GM19372 (cell line): ENCODE data around the gene MAP1LC3B2.

ENCODE experiments used
- ATAC-seq: cut with Tn5 transposase; IDR thresholded peaks from one replicate; pipeline ENCODE4 v1.9.1; 2021; ENCODE audit warnings: mild to moderate bottlenecking, low read depth, moderate library complexity; ENCODE audit not compliant: unreplicated experiment

The MAP1LC3B2 gene

DNA sequence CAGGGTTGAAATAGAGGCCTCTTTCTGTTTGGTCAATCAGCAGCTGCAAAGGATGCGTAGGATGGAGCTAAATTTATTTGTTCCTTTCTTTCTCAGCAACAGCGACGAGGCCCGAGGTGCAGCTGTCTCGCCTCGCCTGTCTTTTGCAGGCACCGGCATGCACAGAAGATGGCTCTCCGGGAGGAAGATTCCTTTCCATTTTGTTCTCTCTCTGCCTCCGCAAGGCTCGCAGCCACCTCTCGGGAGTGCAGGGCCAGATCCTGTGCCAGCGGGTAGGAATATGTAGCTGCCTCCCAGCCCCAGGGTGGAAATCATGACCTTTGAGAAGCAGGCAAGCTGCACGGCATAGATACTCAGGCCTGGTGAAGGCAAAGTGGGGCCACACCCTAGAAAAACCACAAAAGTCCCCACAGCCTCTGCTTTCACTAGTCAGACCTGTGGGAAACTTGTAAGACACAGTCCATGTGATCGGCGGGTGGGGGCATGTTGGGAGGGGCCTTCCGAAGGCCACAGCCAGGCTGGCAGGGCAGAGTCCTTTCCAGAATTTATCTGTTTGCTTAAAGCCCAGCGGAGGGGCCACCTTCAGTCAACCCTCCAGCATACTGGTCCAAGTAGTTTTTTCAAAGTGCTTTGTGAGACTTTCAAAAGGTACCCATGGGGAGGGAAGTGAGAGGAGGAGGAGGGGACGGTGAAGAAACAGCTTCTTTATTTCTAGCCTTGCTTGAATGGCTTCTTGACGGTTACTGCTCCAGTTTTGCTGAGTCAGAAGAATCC is at the start of gene MAP1LC3B2:
Gene MAP1LC3B2, plus strand, starts transcription at position 220 of the 774 bp plus-strand sequence. CDS start 16,562 bp downstream, outside the sequence.
- ATAC-seq = peak; percentile 73

GRCh38 chr12:116513944-116514343 is 45.2 kb upstream of the MAP1LC3B2 start:
- ATAC-seq = no peak

GRCh38 chr12:116515684-116516083 is 43.5 kb upstream of the MAP1LC3B2 start:
- ATAC-seq = no peak

- no peak for ATAC-seq
These were observed 42.5 kb upstream of the MAP1LC3B2 start for GRCh38 chr12:116516657-116517056.

- ATAC-seq = no peak
These were observed 41.6 kb upstream of the MAP1LC3B2 start for GRCh38 chr12:116517431-116518045.

DNA sequence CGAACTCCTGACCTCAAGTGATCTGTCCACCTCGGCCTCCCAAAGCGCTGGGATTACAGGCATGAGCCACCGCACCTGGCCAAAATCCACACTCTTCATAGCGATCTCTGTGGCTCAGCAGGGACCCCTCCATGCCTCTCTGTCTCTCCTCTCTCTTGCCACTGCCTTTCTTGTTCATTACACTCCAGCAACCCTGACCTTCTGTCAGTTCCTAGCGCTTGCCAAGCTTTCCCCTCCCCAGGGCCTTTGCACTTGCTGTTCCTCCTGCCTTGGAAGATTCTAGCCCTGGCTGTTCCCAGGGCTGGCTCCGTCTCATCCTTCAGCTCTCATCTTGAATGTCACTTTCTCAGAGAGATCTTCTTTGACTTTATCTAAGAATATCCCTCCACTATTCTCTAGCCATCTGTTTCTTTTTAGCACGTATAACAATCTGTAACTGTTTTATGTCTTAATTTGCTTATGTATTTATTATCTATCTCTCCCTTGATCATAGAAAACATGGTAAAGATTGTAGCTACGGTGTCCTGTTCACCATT is 38.9 kb upstream of the MAP1LC3B2 start:
- ATAC-seq = no peak

DNA sequence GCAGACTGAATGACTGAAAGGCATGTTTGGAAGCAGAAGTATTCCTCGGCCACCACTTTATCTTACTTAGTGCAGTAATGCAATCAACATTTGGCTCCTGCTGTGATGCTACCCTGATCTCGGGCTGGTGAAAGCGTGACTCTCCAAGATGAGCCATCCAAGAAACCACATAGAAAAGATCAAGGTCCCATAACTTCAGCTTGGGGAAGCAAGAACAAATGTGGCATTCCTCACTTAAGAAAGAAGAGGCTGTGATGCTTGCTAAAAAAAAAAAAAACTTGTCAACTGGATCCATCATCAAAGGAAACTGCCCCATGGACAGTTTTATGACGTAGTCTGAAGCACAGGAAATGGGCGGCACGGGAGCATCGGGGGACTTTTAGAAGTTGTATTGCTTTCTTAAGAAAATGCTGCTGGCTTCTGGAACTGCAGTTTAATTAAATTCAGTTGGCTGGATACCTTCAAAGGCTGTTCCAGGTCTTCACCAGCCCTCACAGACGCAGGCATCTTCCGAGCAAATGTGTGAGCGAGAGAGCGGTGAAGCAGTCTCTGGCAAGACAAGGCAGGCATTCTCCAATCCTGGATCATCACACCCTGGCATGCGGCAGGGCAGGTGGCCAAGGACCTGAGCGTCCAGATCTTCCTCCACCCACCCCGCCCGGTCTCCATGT is 38.2 kb upstream of the MAP1LC3B2 start:
- ATAC-seq = no peak

DNA sequence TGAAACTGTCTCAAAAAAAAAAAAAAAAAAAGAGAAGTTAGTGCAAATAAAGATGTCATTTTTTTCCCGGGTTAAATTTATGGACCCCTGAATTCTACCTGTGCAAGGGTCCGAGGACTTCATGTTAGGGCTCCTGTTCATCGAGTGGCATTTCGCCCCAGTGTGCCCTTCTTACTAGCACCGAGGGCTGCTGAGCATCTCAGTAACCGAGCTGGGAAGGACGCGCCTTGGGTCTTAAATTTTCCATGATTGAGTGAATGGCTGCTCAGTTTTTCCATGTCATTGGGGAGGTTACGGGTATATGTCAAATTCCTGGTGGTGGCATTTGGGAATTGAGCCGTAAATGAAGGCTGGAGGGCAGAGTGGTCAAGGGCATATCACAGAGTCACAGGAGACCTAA is 34.9 kb upstream of the MAP1LC3B2 start:
- no peak for ATAC-seq

DNA sequence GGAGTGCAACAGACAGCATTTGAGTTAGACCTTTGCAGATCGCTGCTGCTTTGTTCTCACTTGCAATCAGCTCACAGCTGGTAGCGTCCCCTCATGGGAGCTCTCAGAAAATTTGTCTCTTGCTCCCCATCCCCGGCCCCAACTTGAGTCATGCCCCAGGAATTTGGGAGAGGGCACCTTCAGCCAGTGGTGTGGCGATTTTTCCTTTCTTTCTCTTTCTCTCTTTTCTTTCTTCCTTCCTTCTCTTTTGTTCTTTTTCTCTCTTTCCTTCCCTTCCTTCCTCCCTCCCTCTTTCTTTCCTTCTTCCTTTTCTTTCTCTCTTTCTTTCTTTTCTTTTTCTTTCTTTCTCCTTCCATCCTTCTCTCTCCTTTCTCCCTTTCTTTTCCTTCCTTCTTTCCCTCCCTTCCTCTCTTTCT is 34.2 kb upstream of the MAP1LC3B2 start:
- no peak for ATAC-seq

GRCh38 chr12:116525418-116526001 is 33.7 kb upstream of the MAP1LC3B2 start:
- no peak for ATAC-seq

- ATAC-seq = no peak
These were observed 31.1 kb upstream of the MAP1LC3B2 start for GRCh38 chr12:116528065-116528464.

GRCh38 chr12:116528498-116528897 is 30.7 kb upstream of the MAP1LC3B2 start:
- no peak for ATAC-seq

DNA sequence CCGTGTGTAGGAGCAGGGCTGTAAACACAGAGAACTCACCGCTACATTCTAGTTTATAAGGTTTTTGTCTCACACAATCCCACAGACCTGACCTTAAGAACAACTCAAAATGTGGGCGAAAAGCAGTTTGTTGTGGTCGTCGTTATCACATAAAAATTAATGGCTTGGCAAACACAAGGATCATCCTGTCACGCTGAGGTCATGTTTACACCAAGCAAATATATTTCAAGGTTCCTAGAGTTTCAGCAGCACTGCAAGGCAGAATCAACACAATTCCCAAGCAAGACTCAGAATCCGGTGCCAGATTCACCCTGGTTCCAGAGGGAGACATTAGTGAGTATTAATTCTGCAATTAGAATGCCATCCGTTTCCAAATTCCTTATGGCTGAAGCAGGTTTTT is 30.1 kb upstream of the MAP1LC3B2 start:
- ATAC-seq = no peak

DNA sequence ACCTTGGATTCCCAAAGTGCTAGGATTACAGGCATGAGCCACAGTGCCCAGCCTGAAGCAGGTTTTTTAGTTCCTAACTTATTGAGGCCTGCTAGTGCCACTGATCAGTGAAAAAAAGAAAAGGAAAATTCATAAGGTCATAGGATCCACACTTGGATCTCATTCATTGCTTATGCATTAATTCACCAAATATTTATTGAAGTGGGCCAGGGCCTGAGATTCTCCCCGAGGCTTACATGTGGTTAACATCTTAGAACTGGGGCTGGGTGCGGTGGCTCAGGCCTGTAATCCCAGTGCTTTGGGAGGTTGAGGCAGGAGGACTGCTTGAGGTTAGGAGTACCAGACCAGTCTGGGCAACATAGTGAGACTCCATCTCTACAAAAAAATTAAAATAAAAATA is 29.5 kb upstream of the MAP1LC3B2 start:
- ATAC-seq = no peak

DNA sequence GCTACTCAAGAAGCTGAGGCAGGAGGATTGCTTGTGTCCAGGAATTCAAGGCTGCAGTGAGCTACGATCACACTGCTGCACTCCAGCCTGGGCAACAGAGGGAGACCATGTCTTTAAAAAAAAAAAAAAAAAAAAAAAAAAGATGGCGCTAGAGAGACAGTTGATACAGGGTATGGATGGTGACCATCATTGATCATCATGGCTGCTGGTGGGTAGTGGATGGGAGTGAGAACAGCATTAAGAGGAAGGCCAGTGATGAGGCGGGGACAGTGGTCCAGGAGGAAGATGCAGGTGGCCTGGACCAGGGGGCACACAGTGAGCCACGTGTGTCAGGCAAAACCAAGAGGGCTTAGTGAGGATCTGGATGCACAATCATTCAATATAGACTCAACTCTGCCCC is 26.8 kb upstream of the MAP1LC3B2 start:
- no peak for ATAC-seq

- ATAC-seq = peak; percentile 7
These were observed 26.2 kb upstream of the MAP1LC3B2 start for GRCh38 chr12:116532986-116533342.

DNA sequence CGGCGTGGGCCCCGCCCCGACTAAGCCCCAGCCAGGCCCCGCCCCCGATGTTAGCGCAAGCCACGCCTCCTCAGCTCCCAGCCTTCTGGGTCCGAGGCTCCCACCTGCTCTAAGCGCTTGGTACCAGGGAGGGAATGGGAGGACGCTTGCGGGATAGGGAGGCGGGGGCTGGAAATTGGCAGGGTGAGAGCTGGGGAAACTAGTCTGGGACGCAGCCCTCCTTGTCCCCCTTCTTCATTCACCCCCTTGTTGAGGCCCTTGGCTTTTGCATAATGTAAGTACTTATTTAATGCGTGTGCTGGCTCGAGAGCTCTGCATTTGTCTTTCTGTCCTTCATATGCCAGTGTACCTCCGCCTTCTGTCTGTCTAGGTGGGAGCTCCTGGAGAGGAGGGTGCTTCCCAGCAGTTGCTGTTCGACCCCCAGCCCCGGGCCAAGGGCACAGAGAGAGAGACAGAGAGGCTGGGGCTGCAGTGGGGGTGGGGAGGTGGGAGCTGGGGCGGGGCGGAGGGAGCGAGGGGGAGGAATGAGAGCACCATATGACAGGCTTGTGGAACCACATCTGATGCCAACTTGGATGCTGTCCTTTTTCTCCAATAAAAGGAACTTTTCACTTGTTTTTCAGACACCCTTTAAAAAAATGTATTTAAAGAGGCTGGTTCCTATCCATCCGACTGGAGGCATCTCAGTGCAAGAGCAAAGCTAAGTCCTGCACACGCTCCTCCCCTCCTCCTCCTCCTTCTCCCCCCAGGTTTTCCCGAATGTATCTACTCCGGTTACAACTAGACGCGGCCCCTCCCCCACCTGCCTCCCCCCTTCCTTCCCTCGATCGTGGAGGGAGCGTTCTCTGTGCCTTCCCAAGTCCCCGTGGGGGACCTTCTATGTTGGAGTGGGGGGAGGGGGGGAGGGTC is 25.6 kb upstream of the MAP1LC3B2 start:
- ATAC-seq = peak; percentile 62

- no peak for ATAC-seq
These were observed 24.7 kb upstream of the MAP1LC3B2 start for GRCh38 chr12:116534311-116535121.

- no peak for ATAC-seq
These were observed 23.9 kb upstream of the MAP1LC3B2 start for GRCh38 chr12:116535241-116535640.
